ENCODE measurements around the gene OVOL3.

The OVOL3 gene

DNA sequence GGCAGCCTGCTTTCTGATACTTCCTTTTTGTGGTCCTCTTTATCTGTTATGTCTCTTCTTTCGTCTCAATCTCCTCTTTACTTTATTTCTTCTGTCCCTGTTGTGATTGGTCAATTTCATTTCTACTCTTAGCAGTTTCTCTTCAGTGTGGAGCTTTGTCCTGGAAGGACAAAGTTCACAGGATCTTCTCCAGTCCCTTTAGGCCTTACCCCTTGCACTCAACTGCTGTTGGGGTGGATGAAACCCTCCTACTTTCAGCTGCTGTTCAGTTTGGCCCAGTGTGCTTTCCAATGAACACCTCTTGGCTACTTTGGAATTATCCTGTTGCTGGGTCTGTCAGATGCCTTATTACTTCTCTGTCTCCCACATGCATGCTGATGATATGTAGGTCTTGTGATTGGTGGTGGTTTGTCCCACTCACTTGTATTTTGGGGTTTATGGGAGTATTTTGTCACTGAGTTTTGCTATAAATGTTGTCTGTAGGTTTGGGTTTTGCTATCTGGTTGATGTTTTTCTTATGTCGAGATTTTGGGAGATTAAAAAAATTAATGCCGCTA, 31.5 kb upstream of the OVOL3 start:
- Histone ChIP-seq H3K9me3 (ENCODE audit: control insufficient read depth, insufficient read depth, low read length) (no peaks in the 10 kb centered on the region), H4K20me1 (ENCODE audit: control insufficient read depth, insufficient read depth, low read depth, low read length) (no peaks in the 10 kb centered on the region), H3K27ac (ENCODE audit: low read depth, low read length) (no peak overlapping the region), H3K79me2 (ENCODE audit: control insufficient read depth, low read length) (peaks cover 3% of the 10 kb centered on the region), H3K4me3 (ENCODE audit: low read length) (no peak overlapping the region), H3K9me2 (replicated peaks; ENCODE audit: control insufficient read depth, low read length) (no peaks in the 10 kb centered on the region), H3F3A (ENCODE audit: control insufficient read depth, insufficient read depth) (no peaks in the 10 kb centered on the region), H3K27me3 (ENCODE audit: control insufficient read depth, low read length) (no peaks in the 10 kb centered on the region), H3K36me3 (ENCODE audit: control insufficient read depth, low read length) (peaks cover 79% of the 10 kb centered on the region), H3K4me1 (ENCODE audit: control insufficient read depth, low read length) (no peaks in the 10 kb centered on the region), H3K4me2 (ENCODE audit: low read length) (no peak overlapping the region)
- no peak for TF ChIP-seq CTCF (IDR thresholded peaks at IDR 0.05; ENCODE audit: low read depth, low read length, poor library complexity, severe bottlenecking)
- TF ChIP-seq EZH2phosphoT487 (IDR thresholded peaks at IDR 0.05; ENCODE audit: borderline replicate concordance, low read length) = no peak

DNA sequence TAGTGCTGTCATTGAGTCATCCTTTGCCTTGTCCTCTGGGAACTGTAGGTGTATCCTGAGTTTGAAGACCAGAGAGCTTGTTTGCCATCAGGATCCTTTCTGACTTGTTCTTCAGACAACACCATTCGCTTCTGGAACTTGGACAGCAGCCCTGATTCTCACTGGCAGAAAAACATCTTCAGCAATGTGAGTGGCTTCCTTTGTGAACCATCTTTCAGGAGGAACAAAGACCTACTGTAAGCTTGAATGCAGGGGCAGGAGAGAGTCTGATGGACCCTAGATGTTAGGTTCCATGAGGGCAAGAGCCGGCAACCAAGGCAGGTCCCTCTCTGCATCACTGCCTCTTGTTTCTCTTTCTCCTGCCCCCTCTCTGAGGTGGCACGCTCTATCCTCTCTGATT, 29.6 kb upstream of the OVOL3 start:
- Histone ChIP-seq H3K36me3 (ENCODE audit: control insufficient read depth, low read length) (peaks cover 79% of the 10 kb centered on the region), H3K27me3 (ENCODE audit: control insufficient read depth, low read length) (no peaks in the 10 kb centered on the region)

DNA sequence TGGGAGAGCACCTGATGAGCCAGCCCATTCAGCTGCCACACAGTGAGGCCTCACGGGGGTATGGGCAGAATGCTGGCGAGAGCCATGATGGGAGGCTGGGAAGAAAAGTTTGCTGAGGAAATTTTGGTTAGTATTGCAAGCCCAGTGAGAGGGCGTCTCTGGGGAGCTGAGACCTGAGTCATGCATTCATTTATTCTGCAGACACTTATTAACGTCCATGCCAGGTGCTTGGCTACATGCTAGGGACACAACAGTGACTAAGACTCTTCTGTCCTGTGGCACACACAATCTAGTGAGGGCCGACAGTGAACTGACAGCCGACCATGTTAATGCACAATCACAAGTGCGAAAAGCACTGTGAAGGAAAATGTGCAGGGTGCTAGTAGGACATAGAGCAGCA, 29.0 kb upstream of the OVOL3 start:
- no peak overlapping the region for H3K4me3 ChIP-seq (ENCODE audit: low read length)
- H3K9me2 ChIP-seq (replicated peaks; ENCODE audit: control insufficient read depth, low read length) = no peaks in the 10 kb centered on the region
- no peaks in the 10 kb centered on the region for H3F3A ChIP-seq (ENCODE audit: control insufficient read depth, insufficient read depth)
- H3K4me1 ChIP-seq (ENCODE audit: control insufficient read depth, low read length) = no peaks in the 10 kb centered on the region
- no peaks in the 10 kb centered on the region for H3K27me3 ChIP-seq (ENCODE audit: control insufficient read depth, low read length)
- H4K20me1 ChIP-seq (ENCODE audit: control insufficient read depth, insufficient read depth, low read depth, low read length) = no peaks in the 10 kb centered on the region
- H3K36me3 ChIP-seq (ENCODE audit: control insufficient read depth, low read length) = peaks cover 79% of the 10 kb centered on the region
- no peak for TF ChIP-seq CTCF (IDR thresholded peaks at IDR 0.05; ENCODE audit: low read depth, low read length, poor library complexity, severe bottlenecking)
- no peak overlapping the region for H3K27ac ChIP-seq (ENCODE audit: low read depth, low read length)
- H3K9me3 ChIP-seq (ENCODE audit: control insufficient read depth, insufficient read depth, low read length) = no peaks in the 10 kb centered on the region
- H3K4me2 ChIP-seq (ENCODE audit: low read length) = no peak overlapping the region
- H3K79me2 ChIP-seq (ENCODE audit: control insufficient read depth, low read length) = peaks cover 3% of the 10 kb centered on the region

More for the DNA sequence above, 29.6 kb upstream of the OVOL3 start:
- H3K4me3 ChIP-seq (ENCODE audit: low read length) = no peak overlapping the region
- H3K79me2 ChIP-seq (ENCODE audit: control insufficient read depth, low read length) = peaks cover 3% of the 10 kb centered on the region
- TF ChIP-seq CTCF (IDR thresholded peaks at IDR 0.05; ENCODE audit: low read depth, low read length, poor library complexity, severe bottlenecking) (no peak), EZH2phosphoT487 (IDR thresholded peaks at IDR 0.05; ENCODE audit: borderline replicate concordance, low read length) (no peak)
- H3K27ac ChIP-seq (ENCODE audit: low read depth, low read length) = no peak overlapping the region
- H4K20me1 ChIP-seq (ENCODE audit: control insufficient read depth, insufficient read depth, low read depth, low read length) = no peaks in the 10 kb centered on the region
- H3F3A ChIP-seq (ENCODE audit: control insufficient read depth, insufficient read depth) = no peaks in the 10 kb centered on the region
- no peaks in the 10 kb centered on the region for H3K9me2 ChIP-seq (replicated peaks; ENCODE audit: control insufficient read depth, low read length)
- H3K4me1 ChIP-seq (ENCODE audit: control insufficient read depth, low read length) = no peaks in the 10 kb centered on the region
- H3K9me3 ChIP-seq (ENCODE audit: control insufficient read depth, insufficient read depth, low read length) = no peaks in the 10 kb centered on the region
- H3K4me2 ChIP-seq (ENCODE audit: low read length) = no peak overlapping the region
